Stimulated activated CD4-positive, alpha-beta T cell treated with anti-CD3 and anti-CD28 coated beads, Interleukin-12 subunit alpha, Interleukin-12 subunit beta, amount 100 ng/mL, for 24 hours (primary cell): ENCODE data around the gene CDIP1.

Experiments
- DNase-seq, 2 experiments: peaks; one replicate each; pipeline ENCODE4 v3.0.0-alpha.2; 2020; ENCODE audit warnings: low read depth in 2 of 2

CDIP1 gene

DNA sequence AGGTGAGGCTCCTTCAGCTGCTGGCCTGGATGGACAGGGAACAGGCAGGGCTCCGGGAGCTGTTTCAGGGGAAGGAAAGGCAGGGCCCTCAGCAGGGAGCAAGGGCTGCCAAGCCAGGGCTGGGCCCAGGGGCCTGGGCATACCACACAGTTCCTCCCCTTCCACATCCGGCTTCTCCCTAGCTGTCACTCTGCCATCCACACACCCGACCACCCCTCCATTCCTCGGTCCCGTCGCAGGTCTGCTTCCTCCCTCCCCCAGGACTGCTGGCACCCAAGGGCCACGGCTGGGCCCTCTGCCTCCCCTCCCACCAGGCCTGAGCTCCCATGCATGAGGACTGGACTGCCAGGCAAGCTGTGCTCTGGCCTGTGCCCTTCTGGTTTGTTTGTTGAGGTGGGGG, 24.0 kb downstream of the CDIP1 start:
- no peak for DNase-seq

DNA sequence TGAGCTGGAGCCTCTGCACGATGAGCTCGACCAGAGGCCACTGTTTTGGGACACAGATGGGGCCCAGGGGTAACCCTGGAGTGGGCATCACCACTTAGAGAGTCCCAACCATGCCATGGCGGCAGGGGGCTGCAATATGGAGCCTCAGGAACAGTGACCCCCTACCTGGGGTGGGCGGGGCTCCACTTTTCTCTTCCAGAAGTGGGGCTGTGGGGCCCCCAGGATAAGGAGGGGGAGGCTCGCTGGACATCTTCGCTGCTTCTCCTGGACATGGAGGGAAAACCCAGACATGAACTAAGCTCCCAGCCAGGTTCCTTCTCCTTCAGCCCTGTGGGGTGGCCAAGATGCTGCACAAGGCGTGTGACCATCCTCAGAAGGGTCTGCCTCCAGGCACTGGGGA, 24.7 kb downstream of the CDIP1 start:
- no peak for DNase-seq

GRCh38 chr16:4513086-4513860, 25.3 kb downstream of the CDIP1 start:
- DNase-seq, result no peak

DNA sequence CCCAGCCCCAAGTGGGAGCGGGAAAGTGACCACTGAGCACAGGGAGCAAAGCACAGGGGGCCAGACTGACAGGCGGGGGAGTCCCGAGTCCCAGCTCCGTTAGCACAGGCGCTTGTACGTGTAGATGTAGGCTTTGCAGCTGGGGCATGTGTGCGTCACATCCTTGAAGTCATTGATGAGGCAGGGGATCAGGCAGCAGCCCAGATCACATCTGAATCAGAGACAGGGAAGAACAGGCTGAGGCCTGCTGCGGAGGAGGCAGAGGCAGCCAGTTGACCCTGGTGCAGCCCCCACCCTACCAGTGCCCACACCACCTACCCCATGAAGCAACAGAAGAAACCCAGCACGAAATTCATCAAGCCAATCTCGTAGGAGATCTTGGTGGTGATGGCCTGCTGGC, 26.1 kb downstream of the CDIP1 start:
- no peak for DNase-seq

GRCh38 chr16:4511441-4512082, 27.0 kb downstream of the CDIP1 start:
- no peak for DNase-seq

- no peak for DNase-seq
Observed at GRCh38 chr16:4510747-4511426, 27.7 kb downstream of the CDIP1 start.

DNA sequence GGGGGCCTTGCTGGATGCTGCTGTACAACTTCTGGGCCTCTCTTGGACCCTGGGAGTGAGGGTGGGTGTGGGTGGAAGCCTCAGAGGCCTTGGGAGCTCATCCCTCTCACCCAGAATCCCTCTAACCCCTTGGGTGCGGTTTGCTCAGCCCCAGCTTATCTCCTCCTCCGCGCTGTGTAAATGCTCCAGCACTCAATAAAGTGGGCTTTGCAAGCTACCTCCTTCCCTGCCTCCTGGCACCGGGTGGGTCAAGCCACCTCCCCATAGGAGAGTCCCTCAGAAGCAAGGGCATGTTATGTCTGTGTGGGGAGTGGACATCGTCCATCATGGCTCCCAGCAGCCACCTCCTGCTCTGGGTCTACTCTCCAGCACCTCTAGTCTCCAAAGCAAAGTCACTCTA, 28.4 kb downstream of the CDIP1 start:
- DNase-seq, result no peak

DNA sequence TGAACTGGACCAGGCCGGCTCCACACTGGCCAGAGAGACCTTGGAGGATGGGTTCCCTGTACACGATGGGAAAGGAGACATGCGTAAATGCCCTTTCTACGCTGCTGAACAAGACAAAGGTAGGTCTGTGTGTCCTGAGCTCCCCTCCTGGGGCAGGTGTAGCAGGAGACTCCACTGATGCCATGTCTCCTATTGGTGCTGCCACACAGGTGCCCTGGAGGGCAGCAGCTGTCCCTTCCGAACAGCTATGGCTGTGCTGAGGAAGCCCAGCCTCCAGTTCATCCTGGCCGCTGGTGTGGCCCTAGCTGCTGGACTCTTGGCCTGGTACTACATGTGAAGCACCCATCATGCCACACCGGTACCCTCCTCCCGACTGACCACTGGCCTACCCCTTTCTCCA, 29.2 kb downstream of the CDIP1 start:
- no peak for DNase-seq

DNA sequence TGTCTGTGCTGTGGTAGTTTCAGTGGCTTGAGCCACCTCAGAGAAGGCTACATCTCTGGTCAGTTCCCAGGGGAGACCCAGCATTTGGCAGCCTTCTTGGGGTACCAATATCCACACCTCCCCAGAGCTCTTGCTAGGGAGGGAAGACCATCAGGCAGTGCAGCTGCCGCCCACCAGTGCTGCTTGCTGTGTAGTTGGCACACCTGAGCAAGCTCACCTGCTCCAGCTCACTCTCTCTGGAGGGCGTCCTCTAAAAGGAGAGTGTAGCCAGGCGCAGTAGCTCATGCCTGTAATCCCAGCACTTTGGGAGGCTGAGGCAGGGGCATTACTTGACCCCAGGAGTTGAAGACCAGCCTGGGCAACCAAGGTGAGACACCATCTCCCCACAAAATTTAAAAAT, 29.8 kb downstream of the CDIP1 start:
- no peak for DNase-seq

GRCh38 chr16:4507588-4508345, 30.8 kb downstream of the CDIP1 start:
- no peak for DNase-seq

DNA sequence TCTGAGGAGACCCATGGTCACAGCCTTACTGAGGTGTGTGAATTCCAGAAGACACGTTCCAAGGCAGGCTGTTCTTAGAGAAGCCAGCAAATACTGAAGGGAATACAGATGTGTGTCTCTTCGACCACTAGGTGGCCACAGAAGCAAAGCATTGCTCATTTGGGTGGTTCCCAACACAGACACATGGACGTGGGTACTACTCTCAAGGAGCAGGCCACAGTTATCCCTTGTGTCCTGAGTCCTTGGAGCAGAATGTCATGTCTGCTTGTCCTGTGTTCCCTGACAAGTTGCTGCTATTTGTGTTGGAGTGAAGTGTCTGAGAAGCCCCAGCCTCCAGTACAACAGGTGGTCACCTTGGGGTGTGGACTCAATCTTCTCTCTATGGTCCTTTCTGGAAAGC, 32.1 kb downstream of the CDIP1 start:
- DNase-seq, result peak in 1 of 2 experiments; percentile 27

- DNase-seq, result peak; percentile 39 to 51
Observed at GRCh38 chr16:4505356-4506147, 33.0 kb downstream of the CDIP1 start.

DNA sequence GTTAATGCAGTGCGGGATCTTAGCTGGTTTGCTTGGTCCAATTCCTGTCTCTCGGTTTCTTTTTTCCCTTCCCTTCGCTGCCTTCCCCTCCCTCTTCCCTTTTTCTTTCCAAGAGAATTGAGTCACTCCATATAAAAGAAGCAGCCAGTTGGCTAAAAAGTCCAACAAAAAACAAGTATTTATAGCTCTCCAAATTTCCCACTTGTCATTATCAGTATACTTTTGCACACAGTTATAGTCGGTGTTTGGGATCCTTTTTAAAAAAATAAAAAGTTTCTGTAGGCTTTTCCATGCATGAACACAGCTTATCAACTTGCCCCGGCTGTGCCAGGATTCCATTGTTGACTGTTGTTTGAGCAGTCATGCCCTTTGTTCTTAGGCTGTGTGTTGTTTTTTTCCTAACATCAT, 37.5 kb downstream of the CDIP1 start:
- no peak for DNase-seq

- no peak for DNase-seq
Observed at GRCh38 chr16:4500272-4500671, 38.3 kb downstream of the CDIP1 start.

- DNase-seq, result no peak
Observed at GRCh38 chr16:4499196-4499555, 39.4 kb downstream of the CDIP1 start.

DNA sequence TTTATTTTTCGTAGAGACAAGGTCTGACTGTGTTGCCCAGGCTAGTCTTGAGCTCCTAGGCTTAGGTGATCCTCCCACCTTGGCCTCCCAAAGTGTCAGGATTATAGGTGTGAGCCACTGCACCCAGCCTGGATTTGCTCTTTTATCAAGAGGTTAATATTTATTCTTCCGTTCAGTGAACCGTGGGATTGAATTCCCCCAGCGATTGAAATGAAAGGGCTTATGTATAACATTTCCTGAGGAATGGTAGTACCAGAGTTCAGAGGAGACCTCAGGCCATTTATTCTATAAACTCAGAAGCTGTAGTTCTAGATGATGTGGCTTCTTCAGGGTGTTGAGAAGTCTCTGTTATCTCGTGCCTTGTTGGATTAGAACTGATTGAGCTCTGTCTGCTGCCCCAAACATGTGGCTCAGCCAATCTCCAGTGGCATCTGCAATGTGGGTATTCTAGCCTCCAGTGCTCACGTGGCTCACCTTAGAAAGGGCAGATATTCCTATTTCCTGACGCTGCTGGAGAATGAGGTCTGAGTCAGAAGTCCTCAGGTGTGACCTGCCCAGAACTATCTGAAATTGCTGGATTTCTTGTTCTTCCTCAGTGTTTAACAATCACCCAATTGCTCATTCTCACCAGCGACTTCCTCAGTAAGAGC, 39.9 kb downstream of the CDIP1 start:
- no peak for DNase-seq

DNA sequence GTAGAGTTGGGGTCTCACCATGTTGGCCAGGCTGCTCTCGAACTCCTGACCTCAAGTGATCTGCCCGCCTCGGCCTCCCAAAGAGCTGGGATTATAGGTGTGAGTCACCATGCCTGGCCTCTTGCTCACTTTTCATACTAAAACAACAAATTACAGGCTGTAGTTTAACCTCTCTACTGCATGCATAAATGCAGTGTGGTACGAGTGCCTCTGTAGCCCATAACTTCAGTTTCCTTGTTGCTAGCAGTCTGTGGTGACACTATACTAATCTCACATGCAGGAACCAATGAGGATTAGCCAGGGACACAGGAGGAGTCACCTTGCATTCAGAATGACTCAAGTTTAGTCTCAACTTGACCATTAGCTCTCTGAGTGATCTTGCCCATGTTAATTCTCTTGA, 42.3 kb downstream of the CDIP1 start:
- no peak for DNase-seq

DNA sequence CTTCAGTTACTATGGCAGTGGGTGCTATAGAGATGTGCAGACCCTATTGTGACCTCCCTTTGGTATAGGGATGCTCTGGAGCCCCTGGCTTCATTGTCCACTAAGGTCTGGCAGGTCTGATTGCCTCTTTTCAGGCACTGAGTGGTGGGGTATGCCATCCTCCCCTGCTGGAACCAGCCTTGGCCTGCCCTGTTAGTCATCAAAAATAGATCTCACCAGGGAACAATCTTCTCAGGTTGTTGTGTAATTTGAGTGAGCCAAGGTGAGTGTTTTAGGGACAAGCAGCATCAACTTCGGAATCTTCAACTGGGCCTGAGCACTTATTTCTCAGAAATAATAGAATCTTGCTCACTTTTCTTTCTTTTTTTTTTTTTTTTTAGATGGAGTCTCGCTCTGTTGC, 42.8 kb downstream of the CDIP1 start:
- DNase-seq, result no peak

GRCh38 chr16:4494746-4495490, 43.7 kb downstream of the CDIP1 start:
- no peak for DNase-seq

DNA sequence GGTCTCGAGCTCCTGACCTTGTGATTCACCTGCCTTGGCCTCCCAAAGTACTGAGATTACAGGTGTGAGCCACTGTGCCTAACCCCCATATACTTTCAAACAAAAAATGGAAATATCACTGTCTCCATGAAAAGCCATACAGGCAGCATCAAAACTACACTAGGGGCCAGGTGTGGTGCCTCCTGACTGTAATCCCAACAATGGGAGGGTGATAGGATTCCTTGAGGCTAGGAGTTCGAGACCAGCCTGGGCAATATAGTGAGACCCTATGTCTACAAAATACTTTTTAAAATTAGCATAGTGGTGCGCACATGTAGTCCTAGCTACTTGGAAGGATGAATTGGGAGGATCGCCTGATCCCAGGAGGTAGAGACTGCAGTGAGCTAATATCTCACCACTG, 46.7 kb downstream of the CDIP1 start:
- no peak for DNase-seq
